A549 (cell line): ENCODE data around the gene SPPL2A. TPM values are rescaled to one million over a fixed set of nuclear protein-coding genes. Genes with fewer than 3 reads are reported as not detected.
A peak's percentile ranks its signal among the peaks of the same experiment; 100 is the strongest.

Experiments
- ATAC-seq, 2 experiments: fragments of 200-7000 bp in 1 of 2; fragments of >200 bp in 1 of 2; cut with Nextera tagmentation in 1 of 2; cut with Tn5 transposase in 1 of 2; 3 replicates each; pipeline versions ENCODE4 v1.8.0 to v1.9.1; 2018 to 2020; ENCODE audit warnings: mild to moderate bottlenecking in 1 of 2, moderate library complexity in 1 of 2
- CTCF ChIA-PET: fragments of 300-600 bp; sonication (Branson Sonifier 250); formaldehyde crosslinking; extraction: SDS; loops from one replicate; lab custom pipeline; 2021; ENCODE audit warnings: antibody characterized with exemption, inconsistent platforms; lab: Yijun Ruan, JAX
- POLR2A ChIA-PET: fragments of 350-600 bp; formaldehyde crosslinking; extraction: SDS; loops from one replicate; lab custom pipeline; 2021; ENCODE audit warnings: antibody characterized with exemption, inconsistent platforms; lab: Yijun Ruan, JAX
- DNase-seq, 2 experiments: peaks; one replicate each; pipeline versions ENCODE4 v3.0.0 to v3.0.0-alpha.2; 2011 to 2016; ENCODE audit warnings: low read depth in 1 of 2, low spot score in 1 of 2
- FAIRE-seq: peaks from 2 replicates; lab custom pipeline; 2011; peaks lifted over from hg19 to GRCh38; lab: Jason Lieb, UNC
- H3K27ac ChIP-seq, 2 experiments: fragments of >200 bp; sonication (Bioruptor Twin); formaldehyde crosslinking; 3 replicates each; pipeline ENCODE4 v1.5.1; 2016 to 2017
- H3K4me1 ChIP-seq: fragments of >200 bp; sonication (Bioruptor Twin); formaldehyde crosslinking; 3 replicates; pipeline ENCODE4 v1.6.1; 2016
- H3K4me2 ChIP-seq: fragments of >200 bp; sonication (Bioruptor Twin); formaldehyde crosslinking; 3 replicates; pipeline ENCODE4 v1.6.1; 2016
- H3K4me3 ChIP-seq: fragments of >200 bp; sonication (Bioruptor Twin); formaldehyde crosslinking; 3 replicates; pipeline ENCODE4 v1.5.1; 2016
- H3K9me3 ChIP-seq: fragments of >200 bp; sonication (Bioruptor Twin); formaldehyde crosslinking; 3 replicates; pipeline ENCODE4 v1.6.1; 2016
- BHLHE40 ChIP-seq: IDR thresholded peaks from 2 replicates; pipeline ENCODE4 v1.6.1; 2012; ENCODE audit warnings: low read depth, low read length, inconsistent platforms
- CBX2 ChIP-seq: fragments of 200-600 bp; sonication (generic); IDR thresholded peaks from 2 replicates; pipeline ENCODE4 v1.6.1; 2016; ENCODE audit warnings: low read depth, mild to moderate bottlenecking, borderline replicate concordance
- CHD4 ChIP-seq: fragments of 200-600 bp; sonication (generic); IDR thresholded peaks from 2 replicates; pipeline ENCODE4 v1.6.1; 2016; ENCODE audit warnings: antibody characterized with exemption, mild to moderate bottlenecking, borderline replicate concordance
- EP300 ChIP-seq, 2 experiments: fragments of >200 bp; sonication (Bioruptor Twin); formaldehyde crosslinking; IDR thresholded peaks; 2 replicates in 1 of 2; 3 replicates in 1 of 2; pipeline ENCODE4 v1.6.1; 2016 to 2017
- FOSB ChIP-seq: fragments of 250-450 bp; sonication (Bioruptor Pico); IDR thresholded peaks from 2 replicates; pipeline ENCODE4 v1.5.0; 2020; ENCODE audit warnings: mild to moderate bottlenecking, moderate library complexity
- FOXS1 ChIP-seq: fragments of 250-450 bp; sonication (Bioruptor Pico); IDR thresholded peaks from 2 replicates; pipeline ENCODE4 v1.5.0; 2020; ENCODE audit warnings: mild to moderate bottlenecking, moderate library complexity
- GATA3 ChIP-seq: IDR thresholded peaks from 2 replicates; pipeline ENCODE4 v1.6.1; 2012; ENCODE audit warnings: borderline replicate concordance
- HEYL ChIP-seq: fragments of 250-450 bp; sonication (Bioruptor Pico); IDR thresholded peaks from 2 replicates; pipeline ENCODE4 v1.8.0; 2021; ENCODE audit warnings: mild to moderate bottlenecking, moderate library complexity
- HOXA7 ChIP-seq: fragments of 250-450 bp; sonication (Bioruptor Pico); IDR thresholded peaks from 2 replicates; pipeline ENCODE4 v1.5.0; 2020; ENCODE audit warnings: mild to moderate bottlenecking, moderate library complexity
- HOXB13 ChIP-seq: fragments of 250-450 bp; sonication (Bioruptor Pico); IDR thresholded peaks from 2 replicates; pipeline ENCODE4 v1.5.0; 2020; ENCODE audit warnings: low read depth, mild to moderate bottlenecking, moderate library complexity
- JUN ChIP-seq, 2 experiments: fragments of >200 bp; sonication (Bioruptor Twin); formaldehyde crosslinking; IDR thresholded peaks; 2 replicates in 1 of 2; 3 replicates in 1 of 2; pipeline ENCODE4 v1.6.1; 2016 to 2017
- JUNB ChIP-seq: fragments of >200 bp; sonication (Bioruptor Twin); formaldehyde crosslinking; IDR thresholded peaks from 2 replicates; pipeline ENCODE4 v1.6.1; 2016
- MAFK ChIP-seq: fragments of 450-650 bp; IDR thresholded peaks from 2 replicates; pipeline ENCODE4 v1.6.1; 2014; ENCODE audit not compliant: partially characterized antibody
- NFE2L2 ChIP-seq: fragments of 150-350 bp; conservative IDR thresholded peaks from 2 replicates; pipeline ENCODE4 v1.6.1; 2014; ENCODE audit warnings: low read length
- NPAS2 ChIP-seq: fragments of 250-450 bp; sonication (Bioruptor Pico); IDR thresholded peaks from 2 replicates; pipeline ENCODE4 v1.8.0; 2022; ENCODE audit warnings: mild to moderate bottlenecking, moderate library complexity, borderline replicate concordance
- RAD21 ChIP-seq, 2 experiments: fragments of >200 bp in 1 of 2; sonication (Bioruptor Twin) in 1 of 2; formaldehyde crosslinking in 1 of 2; IDR thresholded peaks in 1 of 2; conservative IDR thresholded peaks in 1 of 2; 2 replicates in 1 of 2; 3 replicates in 1 of 2; pipeline ENCODE4 v1.6.1; 2012 to 2018; ENCODE audit warnings: inconsistent platforms in 1 of 2
- RARB ChIP-seq: fragments of 250-450 bp; sonication (Bioruptor Pico); IDR thresholded peaks from 2 replicates; pipeline ENCODE4 v1.8.0; 2021; ENCODE audit warnings: mild to moderate bottlenecking, moderate library complexity
- SREBF2 ChIP-seq: fragments of 450-650 bp; IDR thresholded peaks from 2 replicates; pipeline ENCODE4 v1.6.1; 2014; ENCODE audit warnings: mild to moderate bottlenecking, moderate library complexity
- TFCP2L1 ChIP-seq: fragments of 250-450 bp; sonication (Bioruptor Pico); IDR thresholded peaks from 2 replicates; pipeline ENCODE4 v1.5.0; 2021; ENCODE audit warnings: mild to moderate bottlenecking
- ZC3H11A ChIP-seq: fragments of 450-650 bp; IDR thresholded peaks from 2 replicates; pipeline ENCODE4 v1.6.1; 2014; ENCODE audit warnings: antibody characterized with exemption, mild to moderate bottlenecking
- ZSCAN20 ChIP-seq: fragments of 250-450 bp; sonication (Bioruptor Pico); IDR thresholded peaks from 2 replicates; pipeline ENCODE4 v1.8.0; 2022; ENCODE audit warnings: mild to moderate bottlenecking, moderate library complexity
- WGBS: methylation state at CpG from one replicate; pipeline ENCODE4 v1.1.6; 2017; ENCODE audit errors: missing lambda C conversion rate; 5-methylcytosine and 5-hydroxymethylcytosine counted together
- polyA plus RNA-seq, 4 experiments: library from polyadenylated mRNA; depleted of rRNA in 3 of 4; stranded (reverse); fragments of >200 nt; fragmentation: RNase III in 1 of 4; extraction: RNeasy Plus Mini Kit Qiagen cat#74134 plus additional on column Dnase treatment in 1 of 4; gene quantifications; 2 replicates in 3 of 4; 3 replicates in 1 of 4; pipeline ENCODE4 v1.2.3, GENCODE V29; 2011 to 2017
- TF ChIP-seq, protein P1 (sequence below): fragments of >200 bp; sonication (Bioruptor Twin); formaldehyde crosslinking; IDR thresholded peaks from 3 replicates; pipeline ENCODE4 v1.5.1; 2016
- TF ChIP-seq, protein P2 (sequence below): IDR thresholded peaks from 2 replicates; pipeline ENCODE4 v1.6.1; 2012
- TF ChIP-seq, protein P3 (sequence below): fragments of 450-650 bp; IDR thresholded peaks from 2 replicates; pipeline ENCODE4 v1.6.1; 2014; ENCODE audit warnings: antibody characterized with exemption
- TF ChIP-seq, protein P4 (sequence below): fragments of >200 bp; sonication (Bioruptor Twin); formaldehyde crosslinking; IDR thresholded peaks from 2 replicates; pipeline ENCODE4 v1.6.1; 2016

The SPPL2A gene
- polyA plus RNA-seq, 2 of the 4 experiments (the other 2 are of a cell fraction), result 87.7 to 138 TPM

DNA sequence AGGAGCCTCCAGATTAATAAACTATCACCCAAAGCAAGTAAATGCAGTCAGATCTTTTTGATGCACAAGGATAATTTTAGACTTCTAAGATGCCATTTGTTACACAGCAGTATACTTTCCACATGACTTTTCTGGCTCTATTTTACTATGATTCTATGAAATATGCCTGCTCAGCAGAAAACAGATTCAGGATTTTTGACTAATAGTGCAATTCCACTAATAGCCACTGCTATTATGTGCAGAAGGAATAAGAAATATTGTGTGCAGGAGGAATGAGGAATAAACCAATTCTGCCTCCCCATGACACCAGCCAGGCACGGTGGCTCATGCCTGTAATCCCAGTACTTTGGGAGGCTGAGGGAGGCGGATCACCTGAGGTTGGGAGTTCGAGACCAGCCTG is 11.5 kb upstream of the SPPL2A start:
- ChIA-PET POLR2A (interaction anchor here (0.6 kb wide), 1 partner anchor 195 kb away, joined by 3 read pairs; no protein-coding TSS in a partner anchor), CTCF (interaction anchor here (1.5 kb wide), 2 partner anchors 15 to 100 kb away, joined by 3 to 4 read pairs; no protein-coding TSS in a partner anchor)
- Histone ChIP-seq H3K4me2 (no peak overlapping the region), H3K4me1 (0 out of 3 replicates have a peak, but pooled peaks cover 4% of the 10 kb centered on the region), H3K27ac (no peak overlapping the region), H3K4me3 (no peak overlapping the region), H3K9me3 (no peaks in the 10 kb centered on the region)
- 67% methylated on average over 3 of the region's 3 CpGs for WGBS
- TF ChIP-seq RARB (CRISPR knock-in tag), result no peak
- no peak for TF ChIP-seq NFE2L2
- TF ChIP-seq ZC3H11A, result 0 out of 2 replicates have a peak, but pooled peaks have one; percentile 2
- no peak for TF ChIP-seq GATA3
- TF ChIP-seq FOSB, result no peak
- TF ChIP-seq NPAS2 (CRISPR knock-in tag), result no peak
- peak; percentile 100 for TF ChIP-seq MAFK
- TF ChIP-seq, protein P1, sequence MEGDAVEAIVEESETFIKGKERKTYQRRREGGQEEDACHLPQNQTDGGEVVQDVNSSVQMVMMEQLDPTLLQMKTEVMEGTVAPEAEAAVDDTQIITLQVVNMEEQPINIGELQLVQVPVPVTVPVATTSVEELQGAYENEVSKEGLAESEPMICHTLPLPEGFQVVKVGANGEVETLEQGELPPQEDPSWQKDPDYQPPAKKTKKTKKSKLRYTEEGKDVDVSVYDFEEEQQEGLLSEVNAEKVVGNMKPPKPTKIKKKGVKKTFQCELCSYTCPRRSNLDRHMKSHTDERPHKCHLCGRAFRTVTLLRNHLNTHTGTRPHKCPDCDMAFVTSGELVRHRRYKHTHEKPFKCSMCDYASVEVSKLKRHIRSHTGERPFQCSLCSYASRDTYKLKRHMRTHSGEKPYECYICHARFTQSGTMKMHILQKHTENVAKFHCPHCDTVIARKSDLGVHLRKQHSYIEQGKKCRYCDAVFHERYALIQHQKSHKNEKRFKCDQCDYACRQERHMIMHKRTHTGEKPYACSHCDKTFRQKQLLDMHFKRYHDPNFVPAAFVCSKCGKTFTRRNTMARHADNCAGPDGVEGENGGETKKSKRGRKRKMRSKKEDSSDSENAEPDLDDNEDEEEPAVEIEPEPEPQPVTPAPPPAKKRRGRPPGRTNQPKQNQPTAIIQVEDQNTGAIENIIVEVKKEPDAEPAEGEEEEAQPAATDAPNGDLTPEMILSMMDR, result no peak
- no peak for TF ChIP-seq JUN (IDR thresholded peaks at IDR 0.05)
- TF ChIP-seq ZSCAN20, result no peak
- TF ChIP-seq, protein P2, sequence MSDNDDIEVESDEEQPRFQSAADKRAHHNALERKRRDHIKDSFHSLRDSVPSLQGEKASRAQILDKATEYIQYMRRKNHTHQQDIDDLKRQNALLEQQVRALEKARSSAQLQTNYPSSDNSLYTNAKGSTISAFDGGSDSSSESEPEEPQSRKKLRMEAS, result no peak
- DNase-seq, result peak in 1 of 2 experiments; percentile 21
- ATAC-seq, result peak; percentile 59 to 75; a peak in 5 of 6 replicates
- no peak for FAIRE-seq

DNA sequence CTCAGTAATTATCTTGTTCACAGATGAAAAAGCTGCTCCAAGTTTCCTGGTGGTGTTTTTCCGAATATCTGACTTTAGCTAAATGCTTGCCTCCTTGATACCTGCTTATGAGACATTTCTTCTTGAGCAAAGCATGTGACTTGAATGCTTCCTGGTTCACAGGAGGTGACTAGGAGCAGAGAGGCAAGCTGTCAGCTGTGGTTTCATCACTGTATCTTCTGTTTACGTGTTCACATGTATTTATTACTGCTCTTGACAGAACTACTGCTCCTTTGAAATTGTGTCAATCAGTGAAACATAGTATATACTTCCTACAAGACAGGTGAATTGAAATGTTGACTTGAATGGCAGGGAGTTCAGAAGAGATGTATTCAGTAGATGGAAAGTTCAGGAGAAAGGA is 8.9 kb upstream of the SPPL2A start:
- WGBS, result 77% methylated on average over 2 of the region's 2 CpGs
- no peak overlapping the region for H3K4me2 ChIP-seq
- peak; percentile 38 to 59; a peak in 2 of 6 replicates for ATAC-seq
- no peak overlapping the region for H3K27ac ChIP-seq
- peak in 1 of 2 experiments; percentile 49 for DNase-seq
- no peak overlapping the region for H3K4me3 ChIP-seq
- 0 out of 3 replicates have a peak, but pooled peaks cover 4% of the 10 kb centered on the region for H3K4me1 ChIP-seq
- no peak for FAIRE-seq
- H3K9me3 ChIP-seq, result no peaks in the 10 kb centered on the region
- no peak for TF ChIP-seq HEYL (CRISPR knock-in tag)
- TF ChIP-seq CBX2, result no peak
- TF ChIP-seq, protein P3, sequence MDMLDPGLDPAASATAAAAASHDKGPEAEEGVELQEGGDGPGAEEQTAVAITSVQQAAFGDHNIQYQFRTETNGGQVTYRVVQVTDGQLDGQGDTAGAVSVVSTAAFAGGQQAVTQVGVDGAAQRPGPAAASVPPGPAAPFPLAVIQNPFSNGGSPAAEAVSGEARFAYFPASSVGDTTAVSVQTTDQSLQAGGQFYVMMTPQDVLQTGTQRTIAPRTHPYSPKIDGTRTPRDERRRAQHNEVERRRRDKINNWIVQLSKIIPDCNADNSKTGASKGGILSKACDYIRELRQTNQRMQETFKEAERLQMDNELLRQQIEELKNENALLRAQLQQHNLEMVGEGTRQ, result no peak
- TF ChIP-seq HOXB13 (CRISPR knock-in tag), result no peak
- no peak for TF ChIP-seq BHLHE40
- no peak for TF ChIP-seq JUNB
- TF ChIP-seq CHD4, result no peak
- no peak for TF ChIP-seq NPAS2 (CRISPR knock-in tag)
- no peak for TF ChIP-seq SREBF2
- TF ChIP-seq TFCP2L1 (CRISPR knock-in tag), result no peak
- no peak for TF ChIP-seq RAD21 (conservative IDR thresholded peaks at IDR 0.05 in 1 of 2, IDR thresholded peaks at IDR 0.05 in 1 of 2)
- no peak for TF ChIP-seq MAFK
- TF ChIP-seq, protein P4, sequence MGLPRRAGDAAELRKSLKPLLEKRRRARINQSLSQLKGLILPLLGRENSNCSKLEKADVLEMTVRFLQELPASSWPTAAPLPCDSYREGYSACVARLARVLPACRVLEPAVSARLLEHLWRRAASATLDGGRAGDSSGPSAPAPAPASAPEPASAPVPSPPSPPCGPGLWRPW, result no peak
- TF ChIP-seq EP300 (IDR thresholded peaks at IDR 0.05), result no peak
- no peak for TF ChIP-seq HOXA7 (CRISPR knock-in tag)
- TF ChIP-seq FOXS1 (CRISPR knock-in tag), result no peak
- ChIA-PET CTCF (interaction anchor here (0.9 to 1.9 kb wide), 3 partner anchors 9 to 102 kb away, joined by 3 to 6 read pairs (median 4); no protein-coding TSS in a partner anchor), POLR2A (interaction anchor here (1.2 to 2.0 kb wide), 2 partner anchors 9 to 11 kb away, joined by 4 to 5 read pairs; no protein-coding TSS in a partner anchor)
